ENCODE results near the gene TMEM255B.
A peak's percentile ranks its signal among the peaks of the same experiment; 100 is the strongest.
"Not testable (repeated sequence)": the region's sequence is repeated elsewhere in the genome, so short reads cannot be mapped to it uniquely, and the experiment has no call there.

TMEM255B gene

GRCh38 chr13:113734099-113734825 is 24.8 kb upstream of the TMEM255B start:
- DNase-seq (ENCODE audit: low read depth, low spot score): no peak

- DNase-seq (ENCODE audit: low read depth, low spot score): no peak
Observed at GRCh38 chr13:113734826-113735125, 24.2 kb upstream of the TMEM255B start.

- DNase-seq (ENCODE audit: low read depth, low spot score): no peak
Observed at GRCh38 chr13:113735194-113735593, 23.8 kb upstream of the TMEM255B start.

- DNase-seq (ENCODE audit: low read depth, low spot score): no peak
Observed at GRCh38 chr13:113735750-113736149, 23.3 kb upstream of the TMEM255B start.

- no peak for DNase-seq (ENCODE audit: low read depth, low spot score)
Observed at GRCh38 chr13:113736258-113736731, 22.7 kb upstream of the TMEM255B start.

GRCh38 chr13:113737803-113738202 is 21.2 kb upstream of the TMEM255B start:
- DNase-seq (ENCODE audit: low read depth, low spot score): no peak

GRCh38 chr13:113739527-113740285 is 19.3 kb upstream of the TMEM255B start:
- DNase-seq (ENCODE audit: low read depth, low spot score): no peak

- no peak for DNase-seq (ENCODE audit: low read depth, low spot score)
Observed at GRCh38 chr13:113740286-113740556, 18.8 kb upstream of the TMEM255B start.

GRCh38 chr13:113740661-113741060 is 18.4 kb upstream of the TMEM255B start:
- DNase-seq (ENCODE audit: low read depth, low spot score): no peak

- no peak for DNase-seq (ENCODE audit: low read depth, low spot score)
Observed at GRCh38 chr13:113741191-113741668, 17.8 kb upstream of the TMEM255B start.

- DNase-seq (ENCODE audit: low read depth, low spot score): peak; percentile 50
Observed at GRCh38 chr13:113742000-113742441, 17.0 kb upstream of the TMEM255B start.

- no peak for DNase-seq (ENCODE audit: low read depth, low spot score)
Observed at GRCh38 chr13:113742445-113743120, 16.4 kb upstream of the TMEM255B start.

GRCh38 chr13:113743366-113744195 is 15.4 kb upstream of the TMEM255B start:
- no peak for DNase-seq (ENCODE audit: low read depth, low spot score)

- DNase-seq (ENCODE audit: low read depth, low spot score): no peak
Observed at GRCh38 chr13:113744197-113745000, 14.6 kb upstream of the TMEM255B start.

- no peak for DNase-seq (ENCODE audit: low read depth, low spot score)
Observed at GRCh38 chr13:113745059-113745458, 14.0 kb upstream of the TMEM255B start.

- DNase-seq (ENCODE audit: low read depth, low spot score): not testable (repeated sequence)
Observed at GRCh38 chr13:113745500-113746142, 13.4 kb upstream of the TMEM255B start.

GRCh38 chr13:113746143-113746525 is 12.9 kb upstream of the TMEM255B start:
- no peak for DNase-seq (ENCODE audit: low read depth, low spot score)

GRCh38 chr13:113746671-113747070 is 12.4 kb upstream of the TMEM255B start:
- DNase-seq (ENCODE audit: low read depth, low spot score): no peak

- no peak for DNase-seq (ENCODE audit: low read depth, low spot score)
Observed at GRCh38 chr13:113747291-113747833, 11.7 kb upstream of the TMEM255B start.
